Endodermal cell (in vitro differentiated cells): ENCODE data around the gene TMED3. TPM values are rescaled to one million over a fixed set of nuclear protein-coding genes. Genes with fewer than 3 reads are reported as not detected.
"Not testable (repeated sequence)": the region's sequence is repeated elsewhere in the genome, so short reads cannot be mapped to it uniquely, and the experiment has no call there.

Experiments
- DNase-seq: peaks from one replicate; pipeline ENCODE4 v3.0.0-alpha.2; 2017
- H3K27ac ChIP-seq: 2 replicates; pipeline ENCODE4 v1.5.1; 2013; ENCODE audit warnings: mild to moderate bottlenecking, low read depth, low read length, moderate library complexity
- H3K27me3 ChIP-seq: 2 replicates; pipeline ENCODE4 v1.6.1; 2013; ENCODE audit warnings: mild to moderate bottlenecking, low read length, moderate library complexity; ENCODE audit not compliant: insufficient read depth, control insufficient read depth, poor library complexity, severe bottlenecking
- H3K36me3 ChIP-seq: 2 replicates; pipeline ENCODE4 v1.7.0; 2013; ENCODE audit warnings: mild to moderate bottlenecking, low read length, moderate library complexity; ENCODE audit not compliant: control insufficient read depth, insufficient read depth
- H3K4me1 ChIP-seq: one replicate; pipeline ENCODE4 v1.7.0; 2013; ENCODE audit warnings: low read length; ENCODE audit not compliant: control insufficient read depth, insufficient read depth
- H3K4me3 ChIP-seq: 2 replicates; pipeline ENCODE4 v1.5.1; 2013; ENCODE audit warnings: mild to moderate bottlenecking, low read length, moderate library complexity
- H3K9ac ChIP-seq: 2 replicates; pipeline ENCODE4 v1.6.1; 2013; ENCODE audit warnings: mild to moderate bottlenecking, low read length, moderate library complexity; ENCODE audit not compliant: poor library complexity, severe bottlenecking; ENCODE audit errors: extremely low read depth
- H3K9me3 ChIP-seq: 2 replicates; pipeline ENCODE4 v1.6.1; 2013; ENCODE audit warnings: mild to moderate bottlenecking, low read length, moderate library complexity; ENCODE audit not compliant: control insufficient read depth
- H3K27ac Mint-ChIP-seq: 2 replicates; pipeline ENCODE4 v1.8.0; 2020; ENCODE audit warnings: mixed read lengths
- H3K27me3 Mint-ChIP-seq: 2 replicates; pipeline ENCODE4 v1.8.0; 2021; ENCODE audit warnings: mild to moderate bottlenecking, mixed read lengths; ENCODE audit not compliant: insufficient read depth
- H3K36me3 Mint-ChIP-seq: 2 replicates; pipeline ENCODE4 v1.8.0; 2020; ENCODE audit warnings: low read depth, mixed read lengths
- H3K4me1 Mint-ChIP-seq: 2 replicates; pipeline ENCODE4 v1.8.0; 2020; ENCODE audit warnings: mixed read lengths
- H3K4me3 Mint-ChIP-seq: 2 replicates; pipeline ENCODE4 v1.8.0; 2020; ENCODE audit warnings: mild to moderate bottlenecking, moderate library complexity, mixed read lengths
- H3K9me3 Mint-ChIP-seq: 2 replicates; pipeline ENCODE4 v1.8.0; 2020; ENCODE audit warnings: mild to moderate bottlenecking, mixed read lengths
- CTCF ChIP-seq: fragments of 200-600 bp; sonication (generic); conservative IDR thresholded peaks from 2 replicates; pipeline ENCODE4 v1.5.0; 2021; ENCODE audit warnings: antibody characterized with exemption, mild to moderate bottlenecking
- WGBS, 2 experiments: methylation state at CpG; one replicate each; pipeline versions ENCODE4 v1.1.5 to v1.1.7; 2013; ENCODE audit warnings: missing lambda C conversion rate in 2 of 2, mixed read lengths in 1 of 2; ENCODE audit not compliant: insufficient coverage in 1 of 2, insufficient read length in 1 of 2; 5-methylcytosine and 5-hydroxymethylcytosine counted together
- total RNA-seq, 2 donors: library from RNA; stranded (reverse); fragmentation: NEBNext Ultra II Directional in 1 of 2; extraction: Animal tissue kit (Norgen Biotek cat#: 25700) in 1 of 2; gene quantifications; 2 replicates in 1 of 2; 3 replicates in 1 of 2; pipeline ENCODE4 v1.2.1, GENCODE V29; 2021

The TMED3 gene
- total RNA-seq, 2 donors from 2014 or later = 44.8 to 48.9 TPM

GRCh38 chr15:79319973-79320372 is 9.1 kb downstream of the TMED3 start:
- Mint-ChIP-seq H3K9me3 (peaks cover 11% of the 10 kb centered on the region), H3K36me3 (peaks cover 91% of the 10 kb centered on the region)
- not testable (repeated sequence) for H3K27me3 ChIP-seq, H3K4me1 Mint-ChIP-seq, H3K4me3 Mint-ChIP-seq, H3K9ac ChIP-seq, H3K27ac ChIP-seq, H3K4me3 ChIP-seq, H3K4me1 ChIP-seq, H3K27me3 Mint-ChIP-seq, H3K27ac Mint-ChIP-seq, H3K9me3 ChIP-seq
- 93 to 97% methylated on average over 6 to 9 of the region's 9 CpGs for WGBS, 2 experiments
- TF ChIP-seq CTCF = peak; percentile 40
- peaks cover 68% of the 10 kb centered on the region for H3K36me3 ChIP-seq
- peak; percentile 59 for DNase-seq

- 94 to 100% methylated on average over 3 to 14 of the region's 14 CpGs for WGBS, 2 experiments
Measured at GRCh38 chr15:79321876-79322275, 11.0 kb downstream of the TMED3 start.

GRCh38 chr15:79322306-79322705 is 11.4 kb downstream of the TMED3 start:
- Mint-ChIP-seq H3K27ac (no peak overlapping the region), H3K27me3 (no peaks in the 10 kb centered on the region), H3K36me3 (peaks cover 86% of the 10 kb centered on the region), H3K4me3 (no peak overlapping the region), H3K9me3 (peaks cover 11% of the 10 kb centered on the region), H3K4me1 (no peaks in the 10 kb centered on the region)
- no peaks in the 10 kb centered on the region for H3K9me3 ChIP-seq
- no peaks in the 10 kb centered on the region for H3K4me1 ChIP-seq
- no peak overlapping the region for H3K4me3 ChIP-seq
- 89 to 95% methylated on average over 3 of the region's 3 CpGs for WGBS, 2 experiments
- no peak overlapping the region for H3K9ac ChIP-seq
- DNase-seq = no peak
- H3K36me3 ChIP-seq = peaks cover 58% of the 10 kb centered on the region
- no peak overlapping the region for H3K27ac ChIP-seq
- no peak for TF ChIP-seq CTCF
- no peaks in the 10 kb centered on the region for H3K27me3 ChIP-seq

More at GRCh38 chr15:79321876-79322275, 11.0 kb downstream of the TMED3 start:
- Histone ChIP-seq H3K9me3 (no peaks in the 10 kb centered on the region), H3K9ac (no peak overlapping the region), H3K4me1 (no peaks in the 10 kb centered on the region), H3K27ac (no peak overlapping the region), H3K4me3 (no peak overlapping the region), H3K27me3 (no peaks in the 10 kb centered on the region), H3K36me3 (peaks cover 60% of the 10 kb centered on the region)
- Mint-ChIP-seq H3K4me1 (no peaks in the 10 kb centered on the region), H3K27ac (no peak overlapping the region), H3K9me3 (peaks cover 11% of the 10 kb centered on the region), H3K4me3 (no peak overlapping the region), H3K27me3 (no peaks in the 10 kb centered on the region), H3K36me3 (peaks cover 86% of the 10 kb centered on the region)
- TF ChIP-seq CTCF = no peak
- DNase-seq = no peak
